SK-N-SH (cell line): ENCODE measurements around the gene CRISPLD2. TPM values are rescaled to one million over a fixed set of nuclear protein-coding genes. Genes with fewer than 3 reads are reported as not detected.

ENCODE experiments used
- CTCF ChIA-PET: fragments of 300-600, 350-600 bp; formaldehyde crosslinking; extraction: SDS; loops from one replicate; lab custom pipeline; 2021; lab: Yijun Ruan, JAX
- POLR2A ChIA-PET: fragments of 350-600 bp; sonication (Branson Sonifier 250); formaldehyde crosslinking; extraction: SDS; loops from one replicate; lab custom pipeline; 2020; ENCODE audit warnings: antibody characterized with exemption, inconsistent platforms; lab: Yijun Ruan, JAX
- DNase-seq: peaks from one replicate; pipeline ENCODE4 v3.0.0; 2012
- H2AFZ ChIP-seq: fragments of 200-600 bp; sonication (generic); 2 replicates; pipeline ENCODE4 v1.8.1; 2016; ENCODE audit warnings: antibody characterized with exemption, mild to moderate bottlenecking, low read depth
- H3F3A ChIP-seq: fragments of 200-600 bp; sonication (generic); replicated peaks from 2 replicates; pipeline ENCODE3; 2016; ENCODE audit warnings: antibody characterized with exemption, mild to moderate bottlenecking; ENCODE audit not compliant: insufficient read depth
- H3K27ac ChIP-seq, 2 experiments: fragments of 200-500 bp in 1 of 2; fragments of 200-600 bp in 1 of 2; sonication (Bioruptor generic) in 1 of 2; sonication (generic), shearing (Covaris generic) in 1 of 2; 2 replicates each; pipeline versions ENCODE4 v1.5.1 to v1.6.1; 2014 to 2016; ENCODE audit warnings: low read depth in 2 of 2, inconsistent platforms in 1 of 2, low read length in 1 of 2, mild to moderate bottlenecking in 1 of 2, mixed read lengths in 1 of 2
- H3K27me3 ChIP-seq: fragments of 200-600 bp; sonication (generic), shearing (Covaris generic); 2 replicates; pipeline ENCODE4 v1.6.1; 2016; ENCODE audit warnings: mixed run types; ENCODE audit not compliant: insufficient read depth
- H3K36me3 ChIP-seq, 2 experiments: fragments of 200-500 bp in 1 of 2; fragments of 200-600 bp in 1 of 2; sonication (Bioruptor generic) in 1 of 2; sonication (generic) in 1 of 2; replicated peaks in 1 of 2; 2 replicates each; pipeline versions ENCODE3 to v1.5.1; 2014 to 2016; ENCODE audit warnings: low read length in 1 of 2, mild to moderate bottlenecking in 1 of 2; ENCODE audit not compliant: insufficient read depth in 2 of 2, control insufficient read depth in 1 of 2
- H3K4me1 ChIP-seq, 2 experiments: fragments of 200-500 bp in 1 of 2; fragments of 200-600 bp in 1 of 2; sonication (Bioruptor generic) in 1 of 2; sonication (generic), shearing (Covaris generic) in 1 of 2; 2 replicates each; pipeline versions ENCODE4 v1.5.1 to v1.6.1; 2014 to 2016; ENCODE audit warnings: low read depth in 1 of 2, low read length in 1 of 2, mixed run types in 1 of 2; ENCODE audit not compliant: insufficient read depth in 2 of 2, control insufficient read depth in 1 of 2
- H3K4me2 ChIP-seq: fragments of 200-600 bp; sonication (generic), shearing (Covaris generic); 2 replicates; pipeline ENCODE4 v1.6.1; 2017; ENCODE audit warnings: mixed run types
- H3K4me3 ChIP-seq, 2 experiments: fragments of 200-500 bp in 1 of 2; fragments of 200-600 bp in 1 of 2; sonication (Bioruptor generic) in 1 of 2; sonication (generic), shearing (Covaris generic) in 1 of 2; 2 replicates each; pipeline versions ENCODE4 v1.5.1 to v1.8.1; 2014 to 2016; ENCODE audit warnings: low read depth in 2 of 2, inconsistent platforms in 1 of 2, low read length in 1 of 2, mild to moderate bottlenecking in 1 of 2, mixed read lengths in 1 of 2, moderate library complexity in 1 of 2
- H3K79me2 ChIP-seq: fragments of 200-600 bp; sonication (generic); 2 replicates; pipeline ENCODE4 v1.8.1; 2017; ENCODE audit warnings: mild to moderate bottlenecking; ENCODE audit not compliant: insufficient read depth
- H3K9ac ChIP-seq: fragments of 200-600 bp; sonication (generic); 2 replicates; pipeline ENCODE4 v1.6.1; 2017; ENCODE audit warnings: mixed run types
- H3K9me2 ChIP-seq: fragments of 200-600 bp; sonication (generic); 2 replicates; pipeline ENCODE4 v1.6.1; 2017; ENCODE audit warnings: mixed run types
- H3K9me3 ChIP-seq: fragments of 200-600 bp; sonication (generic); 2 replicates; pipeline ENCODE4 v1.6.1; 2017; ENCODE audit warnings: mixed run types, mild to moderate bottlenecking, moderate library complexity
- H4K20me1 ChIP-seq: fragments of 200-600 bp; sonication (generic); 2 replicates; pipeline ENCODE4 v1.6.1; 2017; ENCODE audit warnings: mild to moderate bottlenecking, mixed run types; ENCODE audit not compliant: insufficient read depth
- CHD2 ChIP-seq: fragments of 150-350 bp; IDR thresholded peaks from 2 replicates; pipeline ENCODE4 v1.6.1; 2018; ENCODE audit warnings: low read length; ENCODE audit not compliant: partially characterized antibody
- ELF1 ChIP-seq: IDR thresholded peaks from 2 replicates; pipeline ENCODE4 v1.4.0; 2012
- EP300 ChIP-seq, 2 experiments: IDR thresholded peaks; 2 replicates each; pipeline versions ENCODE4 v1.4.0 to v1.6.1; 2012; ENCODE audit warnings: borderline replicate concordance in 1 of 2, low read depth in 1 of 2, low read length in 1 of 2
- FOSL2 ChIP-seq: IDR thresholded peaks from 2 replicates; pipeline ENCODE4 v1.4.0; 2012; ENCODE audit warnings: low read depth, mild to moderate bottlenecking, moderate library complexity, borderline replicate concordance
- FOXJ3 ChIP-seq: sonication (generic); formaldehyde crosslinking; IDR thresholded peaks from 2 replicates; pipeline ENCODE4 v1.5.1; 2020; ENCODE audit warnings: mild to moderate bottlenecking, missing genetic modification reagents
- GATA2 ChIP-seq: sonication (generic); formaldehyde crosslinking; IDR thresholded peaks from 2 replicates; pipeline ENCODE4 v1.5.0; 2020; ENCODE audit warnings: mild to moderate bottlenecking, missing genetic modification reagents
- RAD21 ChIP-seq: IDR thresholded peaks from 2 replicates; pipeline ENCODE4 v1.6.1; 2012; ENCODE audit warnings: mild to moderate bottlenecking, low read length
- RXRA ChIP-seq: IDR thresholded peaks from 2 replicates; pipeline ENCODE4 v1.4.0; 2012; ENCODE audit warnings: low read depth, mild to moderate bottlenecking, borderline replicate concordance
- TAF1 ChIP-seq: IDR thresholded peaks from 2 replicates; pipeline ENCODE4 v1.6.1; 2012; ENCODE audit warnings: low read depth, mild to moderate bottlenecking, low read length, moderate library complexity, borderline replicate concordance
- TEAD4 ChIP-seq: IDR thresholded peaks from 2 replicates; pipeline ENCODE4 v1.4.0; 2012; ENCODE audit warnings: mild to moderate bottlenecking, borderline replicate concordance; ENCODE audit not compliant: insufficient read depth
- WGBS: methylation state at CpG from one replicate; pipeline ENCODE4 v1.1.6; 2017; ENCODE audit warnings: low lambda C conversion rate; 5-methylcytosine and 5-hydroxymethylcytosine counted together
- polyA plus RNA-seq, 3 experiments: library from polyadenylated mRNA; depleted of rRNA; stranded (reverse); fragments of >200 nt; gene quantifications; 2 replicates each; pipeline ENCODE4 v1.2.3, GENCODE V29; 2012
- TF ChIP-seq, protein P1 (sequence below): fragments of 150-350 bp; IDR thresholded peaks from 2 replicates; pipeline ENCODE4 v1.6.1; 2017; ENCODE audit warnings: antibody characterized with exemption, low read length, low read depth, borderline replicate concordance

The CRISPLD2 gene
- polyA plus RNA-seq, 1 of the 3 experiments (the other 2 are of a cell fraction): 6.3 TPM

DNA sequence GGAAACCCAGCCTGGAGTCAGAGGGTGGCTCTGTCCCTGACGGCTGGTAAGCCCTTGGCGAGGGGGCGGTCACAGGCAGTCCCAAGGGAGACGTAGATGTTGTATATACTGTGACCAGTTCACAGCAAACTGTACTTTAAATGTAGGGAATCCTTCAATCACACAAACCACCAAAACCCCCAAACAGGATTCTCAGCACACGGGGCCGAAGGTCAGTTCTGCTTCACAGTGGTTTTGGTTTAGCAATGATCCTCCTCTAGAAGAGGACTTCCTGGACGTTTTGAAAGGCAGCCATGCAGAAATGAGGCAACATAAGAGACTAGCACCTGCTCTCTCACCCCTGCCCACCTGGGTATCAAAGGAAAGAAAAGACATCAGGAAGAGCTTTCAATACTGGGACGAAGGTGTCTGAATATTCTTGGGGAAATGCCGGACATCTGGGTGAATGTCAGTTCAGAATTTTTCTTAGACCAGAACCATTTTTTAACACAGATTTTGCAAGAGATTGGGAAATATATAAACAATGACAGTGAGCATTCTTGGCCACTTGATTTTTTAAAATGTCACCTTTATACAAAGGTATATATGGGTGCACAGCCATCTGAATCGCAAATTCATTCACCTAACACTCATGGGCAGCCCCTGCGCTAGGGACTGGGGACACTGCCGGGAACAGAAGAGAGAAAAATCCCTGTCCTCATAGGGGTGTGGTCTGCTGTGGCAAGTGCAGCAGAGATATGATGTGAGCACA, 74.2 kb downstream of the CRISPLD2 start:
- no peak overlapping the region for H3K27ac ChIP-seq
- POLR2A ChIA-PET: no interaction called here
- H3K4me3 ChIP-seq: no peak overlapping the region; a peak in 1 of 4 replicates
- no peak overlapping the region for H3K9ac ChIP-seq
- no peaks in the 10 kb centered on the region for H3K27me3 ChIP-seq
- 82% methylated on average over 12 of the region's 12 CpGs for WGBS
- no peak overlapping the region for H2AFZ ChIP-seq
- CTCF ChIA-PET: interaction anchor here (0.8 kb wide), 1 partner anchor 140 kb away, joined by 3 read pairs; no protein-coding TSS in a partner anchor
- no peaks in the 10 kb centered on the region for H3K9me3 ChIP-seq
- no peaks in the 10 kb centered on the region for H3K4me1 ChIP-seq
- H3K79me2 ChIP-seq: no peaks in the 10 kb centered on the region
- no peaks in the 10 kb centered on the region for H3K9me2 ChIP-seq
- TF ChIP-seq, protein P1, sequence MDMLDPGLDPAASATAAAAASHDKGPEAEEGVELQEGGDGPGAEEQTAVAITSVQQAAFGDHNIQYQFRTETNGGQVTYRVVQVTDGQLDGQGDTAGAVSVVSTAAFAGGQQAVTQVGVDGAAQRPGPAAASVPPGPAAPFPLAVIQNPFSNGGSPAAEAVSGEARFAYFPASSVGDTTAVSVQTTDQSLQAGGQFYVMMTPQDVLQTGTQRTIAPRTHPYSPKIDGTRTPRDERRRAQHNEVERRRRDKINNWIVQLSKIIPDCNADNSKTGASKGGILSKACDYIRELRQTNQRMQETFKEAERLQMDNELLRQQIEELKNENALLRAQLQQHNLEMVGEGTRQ: no peak
- TF ChIP-seq RAD21 (no peak), GATA2 (no peak)
- H4K20me1 ChIP-seq: no peaks in the 10 kb centered on the region
- DNase-seq: no peak
- no peaks in the 10 kb centered on the region for H3K36me3 ChIP-seq
- H3K4me2 ChIP-seq: no peak overlapping the region
- H3F3A ChIP-seq: peaks cover 3% of the 10 kb centered on the region

DNA sequence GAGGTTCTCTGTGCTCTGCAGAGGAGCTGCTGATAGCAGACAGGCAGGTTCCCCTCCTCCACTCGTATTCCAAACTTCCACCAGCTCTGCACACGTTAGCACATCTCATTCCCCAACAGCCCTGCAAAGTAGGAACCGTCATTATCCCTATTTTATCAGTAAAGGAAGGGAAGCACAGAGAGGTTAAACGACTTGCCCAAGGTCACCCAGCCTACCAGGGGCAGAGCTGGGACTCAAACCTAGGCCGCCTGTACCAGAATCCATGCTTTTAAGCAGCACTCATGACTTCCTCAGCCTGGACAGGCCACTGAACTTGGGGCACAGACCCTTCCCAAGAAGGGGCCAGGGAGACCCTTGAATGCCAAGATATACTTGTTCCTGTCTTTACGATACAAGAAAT, 75.2 kb downstream of the CRISPLD2 start:
- Histone ChIP-seq H3K27me3 (no peaks in the 10 kb centered on the region), H2AFZ (no peak overlapping the region), H3K36me3 (no peaks in the 10 kb centered on the region), H3K9me2 (no peaks in the 10 kb centered on the region), H3F3A (no peaks in the 10 kb centered on the region), H3K9me3 (no peaks in the 10 kb centered on the region), H3K4me1 (no peaks in the 10 kb centered on the region), H3K27ac (no peak overlapping the region), H3K9ac (no peak overlapping the region), H3K4me2 (no peak overlapping the region), H3K4me3 (no peak overlapping the region), H3K79me2 (no peaks in the 10 kb centered on the region), H4K20me1 (no peaks in the 10 kb centered on the region)
- DNase-seq: no peak
- CTCF ChIA-PET: interaction anchor here (0.8 to 1.6 kb wide), 2 partner anchors 76 to 141 kb away, joined by 3 to 4 read pairs; no protein-coding TSS in a partner anchor
- no peak for TF ChIP-seq TAF1
- TF ChIP-seq, protein P1: no peak
- TF ChIP-seq ELF1: no peak
- TF ChIP-seq RXRA: no peak
- no peak for TF ChIP-seq TEAD4
- no peak for TF ChIP-seq FOSL2
- POLR2A ChIA-PET: no interaction called here
- WGBS: 49% methylated on average over 6 of the region's 6 CpGs

DNA sequence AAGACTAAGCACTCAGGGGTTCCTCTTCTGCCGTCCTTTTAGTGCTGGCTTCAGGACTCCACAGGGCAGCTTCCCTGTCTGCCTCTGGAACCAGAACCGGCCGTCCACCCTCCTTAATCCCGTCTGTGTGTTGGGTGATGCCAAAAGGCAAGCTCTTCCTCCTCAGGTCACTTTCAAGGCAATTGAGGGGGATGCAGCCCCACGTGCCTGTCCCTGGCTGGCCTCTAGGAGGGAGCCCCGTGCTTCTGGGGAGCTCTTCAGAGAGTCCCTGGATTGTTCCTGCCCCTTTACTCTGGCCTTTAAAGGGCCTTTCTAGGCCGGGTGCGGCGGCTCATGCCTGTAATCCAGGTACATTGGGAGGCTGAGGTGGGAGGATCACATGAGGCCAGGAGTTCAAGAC, 77.1 kb downstream of the CRISPLD2 start:
- H3K9ac ChIP-seq: no peak overlapping the region
- H3K36me3 ChIP-seq: no peaks in the 10 kb centered on the region
- TF ChIP-seq EP300 (IDR thresholded peaks at IDR 0.05; ENCODE audit: borderline replicate concordance in 1 of 2, low read depth in 1 of 2, low read length in 1 of 2) (no peak), CHD2 (no peak), RXRA (no peak), RAD21 (no peak), TEAD4 (no peak), FOXJ3 (CRISPR knock-in tag) (no peak)
- H3K4me3 ChIP-seq: no peak overlapping the region
- DNase-seq: no peak
- H2AFZ ChIP-seq: no peak overlapping the region
- no peaks in the 10 kb centered on the region for H3K27me3 ChIP-seq
- H3K79me2 ChIP-seq: no peaks in the 10 kb centered on the region
- H3K4me1 ChIP-seq: no peaks in the 10 kb centered on the region
- CTCF ChIA-PET: interaction anchor here (0.7 to 1.5 kb wide), 3 partner anchors 9 to 74 kb away, joined by 3 to 5 read pairs (median 3); no protein-coding TSS in a partner anchor
- no peak overlapping the region for H3K27ac ChIP-seq
- 80% methylated on average over 9 of the region's 9 CpGs for WGBS
- no peaks in the 10 kb centered on the region for H3K9me3 ChIP-seq
- H3K4me2 ChIP-seq: no peak overlapping the region
- POLR2A ChIA-PET: no interaction called here
- H3F3A ChIP-seq: no peaks in the 10 kb centered on the region
- H4K20me1 ChIP-seq: no peaks in the 10 kb centered on the region
- H3K9me2 ChIP-seq: no peaks in the 10 kb centered on the region
